ENCODE data around the gene XIRP1.

The XIRP1 gene

DNA sequence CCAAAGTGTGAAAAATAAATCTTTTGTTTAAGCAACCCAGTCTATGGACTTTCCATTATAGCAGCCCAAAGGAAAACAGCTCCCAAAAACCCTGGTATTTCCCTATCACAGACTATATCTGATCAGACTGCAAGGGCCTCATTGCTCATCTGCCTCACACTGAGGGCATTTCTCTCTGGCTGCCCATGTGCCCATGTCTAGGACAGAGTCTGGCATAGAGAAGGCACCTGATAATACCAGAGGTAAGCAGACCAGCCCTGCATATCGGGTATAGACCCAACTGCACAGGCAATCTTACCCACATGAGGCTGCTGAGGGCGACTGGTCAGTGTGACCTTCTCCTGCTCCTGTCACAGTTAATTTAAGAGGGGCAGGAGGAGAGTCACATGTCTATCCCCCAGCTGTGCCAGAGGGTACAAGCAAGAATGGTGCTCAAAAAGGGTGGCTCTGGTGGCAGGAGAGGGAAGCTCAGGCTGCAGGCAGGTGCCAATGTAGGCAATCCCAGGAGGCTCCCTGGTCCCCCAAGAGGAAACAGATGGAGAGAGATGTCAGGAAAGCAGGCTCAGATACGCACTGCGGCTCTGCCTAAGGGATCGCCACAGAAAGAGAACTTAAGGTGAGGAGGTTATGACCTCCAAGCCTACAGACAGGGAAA lies 42.1 kb downstream of the XIRP1 start:
- TF ChIP-seq GATA2 (IDR thresholded peaks at IDR 0.05; ENCODE audit: low read depth, low read length) (no peak), GATA3 (IDR thresholded peaks at IDR 0.05; ENCODE audit: low read depth, low read length) (no peak)

DNA sequence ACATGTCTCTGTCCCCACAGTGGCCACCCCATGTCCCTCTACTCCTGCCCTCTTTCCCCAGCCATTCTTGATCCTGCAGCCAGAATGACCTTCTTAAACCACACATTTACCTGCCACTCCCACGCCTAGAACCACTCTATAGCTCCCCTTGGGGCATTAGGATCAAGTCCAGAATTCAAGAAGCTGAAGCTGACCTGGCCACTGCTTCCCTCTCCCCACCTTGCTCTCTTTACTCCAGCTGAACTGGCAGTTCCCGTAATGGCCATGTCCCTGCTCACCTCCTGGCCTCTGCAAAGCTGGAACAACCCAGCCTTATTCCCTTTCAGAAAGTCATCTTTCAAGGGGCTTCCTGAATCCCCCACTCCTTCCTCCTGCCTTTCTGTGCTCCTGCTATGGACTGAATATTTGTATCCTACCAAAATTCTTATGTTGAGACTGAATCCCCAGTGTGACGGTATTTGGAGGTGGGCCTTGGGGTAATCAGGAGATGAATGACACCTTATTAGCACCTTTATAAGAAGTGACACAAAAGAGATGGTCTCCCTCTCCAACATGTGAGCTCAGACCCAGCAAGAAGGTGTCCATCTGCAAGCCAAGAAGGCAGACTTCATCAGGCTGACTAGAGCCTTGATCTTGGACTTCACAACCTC lies 42.8 kb downstream of the XIRP1 start:
- no peak for TF ChIP-seq GATA3 (IDR thresholded peaks at IDR 0.05; ENCODE audit: low read depth, low read length)
- TF ChIP-seq GATA2 (IDR thresholded peaks at IDR 0.05; ENCODE audit: low read depth, low read length) = no peak

DNA sequence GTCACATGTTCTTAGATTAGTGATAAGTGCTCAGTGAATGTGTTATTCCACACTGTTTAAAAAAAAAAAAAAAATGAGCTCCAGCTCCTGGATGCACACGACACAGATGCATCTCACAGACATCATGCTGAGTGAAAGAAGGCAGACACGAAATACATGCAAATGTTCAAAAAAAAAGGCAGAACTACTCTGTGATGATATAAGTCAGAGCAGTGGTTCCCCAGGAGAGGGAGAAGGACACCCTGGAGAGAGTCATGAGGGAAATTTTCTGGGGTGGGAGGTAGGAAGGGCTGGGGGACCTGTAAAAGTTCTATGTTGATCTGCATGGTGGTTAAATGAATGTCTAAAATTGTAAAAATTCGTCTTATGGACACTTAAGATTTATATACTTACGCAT lies 43.3 kb downstream of the XIRP1 start:
- TF ChIP-seq GATA3 (IDR thresholded peaks at IDR 0.05; ENCODE audit: low read depth, low read length) = no peak
- no peak for TF ChIP-seq GATA2 (IDR thresholded peaks at IDR 0.05; ENCODE audit: low read depth, low read length)

DNA sequence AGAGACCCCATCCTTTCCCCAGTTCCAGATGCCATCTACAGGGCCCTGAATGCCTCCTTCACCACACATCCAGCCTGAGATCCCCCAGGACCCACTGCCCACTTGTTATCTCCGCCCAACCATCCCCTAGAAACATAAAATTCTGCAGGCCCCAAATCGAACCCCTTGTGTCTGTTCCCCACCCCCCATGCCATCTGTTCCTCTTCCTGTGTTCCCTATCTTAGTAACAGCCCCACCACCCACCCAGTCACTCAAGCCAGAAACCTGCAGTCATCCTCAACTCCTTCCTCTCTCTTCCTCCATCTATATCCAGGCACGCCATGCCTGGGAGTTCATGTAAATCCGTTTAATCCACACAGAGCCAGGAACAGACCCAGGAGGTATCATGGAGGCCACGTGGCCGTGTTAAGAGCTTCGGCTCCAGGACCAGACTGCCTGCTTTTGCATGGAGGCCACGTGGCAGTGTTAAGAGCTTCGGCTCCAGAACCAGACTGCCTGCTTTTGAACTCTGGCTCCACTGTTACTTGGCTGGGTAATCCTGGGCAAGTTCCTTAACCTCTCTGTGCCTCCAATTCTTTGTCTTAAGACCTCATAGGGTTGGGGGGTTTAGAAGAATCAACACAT lies 43.8 kb downstream of the XIRP1 start:
- TF ChIP-seq GATA3 (IDR thresholded peaks at IDR 0.05; ENCODE audit: low read depth, low read length) = no peak
- no peak for TF ChIP-seq GATA2 (IDR thresholded peaks at IDR 0.05; ENCODE audit: low read depth, low read length)

DNA sequence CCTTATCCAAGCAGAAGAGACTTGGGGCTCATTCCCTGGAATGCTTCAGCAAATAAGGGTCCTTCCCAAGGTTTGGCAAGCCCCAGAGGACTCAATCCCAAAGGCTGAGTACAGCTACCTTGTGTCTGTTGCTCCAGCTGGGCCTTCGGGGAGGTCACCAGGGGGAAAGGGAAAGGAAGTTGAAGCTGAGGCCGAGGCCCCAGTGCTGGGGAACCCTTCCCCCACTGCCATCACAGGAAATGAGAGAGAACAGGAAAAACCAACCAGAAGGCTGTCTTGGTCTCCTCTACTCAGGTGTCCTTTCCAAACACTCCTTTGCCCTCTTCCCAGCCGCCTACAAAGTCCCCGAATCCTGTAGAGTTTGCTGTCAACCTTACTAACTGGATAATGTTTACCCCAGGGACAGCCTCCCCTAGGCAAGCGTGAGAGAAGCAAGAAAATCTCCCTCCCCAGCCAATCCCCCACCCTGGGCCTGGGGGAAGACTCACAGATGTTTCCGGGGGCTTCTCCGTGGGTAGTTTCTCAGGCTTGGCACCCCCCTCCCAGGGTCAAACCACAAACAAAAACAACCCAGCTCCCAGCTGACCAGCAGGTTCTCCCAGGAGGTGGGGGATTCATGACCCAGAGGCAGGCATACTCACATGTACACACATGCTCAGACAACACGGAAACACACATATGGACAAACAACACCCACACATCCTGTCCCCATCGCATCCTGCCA lies 44.5 kb downstream of the XIRP1 start:
- no peak for TF ChIP-seq GATA2 (IDR thresholded peaks at IDR 0.05; ENCODE audit: low read depth, low read length)
- TF ChIP-seq GATA3 (IDR thresholded peaks at IDR 0.05; ENCODE audit: low read depth, low read length) = no peak

DNA sequence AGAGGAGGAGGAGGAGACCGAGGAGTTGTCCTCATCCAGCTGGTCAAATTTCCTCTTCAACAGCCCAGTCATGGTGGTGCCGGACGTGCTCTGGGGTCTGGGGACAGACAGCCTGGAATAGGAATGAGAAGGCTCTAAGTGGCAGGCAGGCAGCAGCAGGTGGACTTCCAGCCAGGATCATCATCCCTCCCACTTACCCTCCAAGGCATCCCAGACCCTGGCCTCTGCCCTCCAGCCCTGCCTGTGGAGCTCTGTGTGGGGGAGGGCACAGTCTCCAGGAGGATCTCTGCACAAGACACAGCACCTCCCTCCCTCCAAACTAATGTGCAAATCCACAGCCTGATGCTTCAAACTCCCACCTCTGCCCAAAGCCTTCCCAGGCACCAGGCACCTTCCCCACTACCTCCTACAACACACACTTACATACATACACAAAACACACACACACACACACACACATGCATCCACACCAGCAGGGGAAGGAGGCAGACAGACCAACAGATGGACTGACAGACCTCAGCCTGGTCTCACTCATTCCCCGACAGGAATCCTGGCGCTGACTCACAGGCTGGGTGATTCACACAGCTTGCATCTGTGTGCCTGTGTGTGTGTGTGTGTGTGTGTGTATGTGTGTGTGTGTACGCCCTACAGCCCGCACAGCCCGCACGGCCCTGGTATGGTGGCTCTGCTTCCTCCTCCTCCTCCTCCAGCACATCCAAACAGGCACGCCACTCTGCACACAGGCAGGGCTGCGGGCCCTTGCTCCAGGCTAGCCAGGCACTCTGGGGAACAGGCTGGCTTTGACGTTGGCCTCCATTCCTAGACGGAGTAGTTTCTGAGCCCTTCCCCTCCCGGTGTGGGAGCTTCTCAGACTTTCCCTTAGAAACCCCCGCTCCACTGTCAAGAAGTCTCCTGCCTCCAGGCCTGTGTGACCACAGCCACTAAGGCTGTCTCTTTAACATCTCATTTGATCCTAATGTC lies 45.5 kb downstream of the XIRP1 start:
- TF ChIP-seq GATA3 (IDR thresholded peaks at IDR 0.05; ENCODE audit: low read depth, low read length) (no peak), GATA2 (IDR thresholded peaks at IDR 0.05; ENCODE audit: low read depth, low read length) (no peak)

DNA sequence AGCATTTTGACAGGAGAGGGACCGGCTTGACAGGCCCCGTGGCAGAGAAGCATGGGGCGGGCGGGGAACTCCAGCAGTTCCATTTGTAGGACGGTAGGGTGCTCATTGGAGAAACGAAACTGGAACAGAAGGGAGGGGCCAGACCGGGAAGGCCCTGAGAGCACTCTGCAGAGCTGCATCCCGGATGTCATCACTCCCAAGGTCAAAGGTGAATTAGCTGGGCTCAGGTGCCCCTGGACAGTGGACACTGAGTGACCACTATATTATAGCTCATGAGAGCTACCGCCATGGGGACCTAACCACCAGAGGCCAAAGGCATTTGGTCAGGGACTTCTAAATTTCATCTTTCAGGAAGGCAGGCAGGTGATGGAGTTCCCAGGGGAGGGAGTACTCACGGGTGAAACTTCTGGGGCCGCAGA lies 46.3 kb downstream of the XIRP1 start:
- no peak for TF ChIP-seq GATA3 (IDR thresholded peaks at IDR 0.05; ENCODE audit: low read depth, low read length)
- TF ChIP-seq GATA2 (IDR thresholded peaks at IDR 0.05; ENCODE audit: low read depth, low read length) = no peak

DNA sequence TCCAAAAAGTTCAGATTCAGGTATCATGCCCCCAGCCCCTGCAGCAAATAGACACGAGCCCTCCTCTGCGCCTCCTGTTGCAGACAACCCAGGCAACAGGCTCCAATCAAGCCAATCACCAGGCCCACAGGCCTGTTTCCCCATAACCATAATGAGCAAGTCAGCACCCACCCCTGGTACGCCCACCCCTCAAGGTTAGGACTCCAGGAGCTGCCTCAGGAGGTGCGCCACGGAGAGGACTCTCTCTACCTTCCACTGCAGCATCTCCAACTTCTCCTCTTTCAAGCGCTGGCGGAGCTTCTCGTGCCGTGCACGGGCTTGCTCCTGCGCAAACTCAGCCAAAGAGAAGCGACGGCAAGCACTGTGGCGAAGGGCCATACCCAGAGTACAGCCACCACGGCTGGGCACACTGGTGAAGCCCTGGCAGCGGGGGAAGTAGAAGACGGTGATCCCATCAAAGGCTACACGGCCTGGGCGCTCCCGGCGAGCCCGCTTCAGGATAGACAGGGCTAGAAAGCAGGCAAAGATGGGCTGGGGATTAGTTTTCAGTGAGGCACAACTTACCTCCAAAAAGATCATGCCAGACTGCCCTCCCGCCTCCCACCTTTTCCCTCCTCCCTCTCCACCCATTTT lies 47.5 kb downstream of the XIRP1 start:
- no peak for TF ChIP-seq GATA3 (IDR thresholded peaks at IDR 0.05; ENCODE audit: low read depth, low read length)
- no peak for TF ChIP-seq GATA2 (IDR thresholded peaks at IDR 0.05; ENCODE audit: low read depth, low read length)

DNA sequence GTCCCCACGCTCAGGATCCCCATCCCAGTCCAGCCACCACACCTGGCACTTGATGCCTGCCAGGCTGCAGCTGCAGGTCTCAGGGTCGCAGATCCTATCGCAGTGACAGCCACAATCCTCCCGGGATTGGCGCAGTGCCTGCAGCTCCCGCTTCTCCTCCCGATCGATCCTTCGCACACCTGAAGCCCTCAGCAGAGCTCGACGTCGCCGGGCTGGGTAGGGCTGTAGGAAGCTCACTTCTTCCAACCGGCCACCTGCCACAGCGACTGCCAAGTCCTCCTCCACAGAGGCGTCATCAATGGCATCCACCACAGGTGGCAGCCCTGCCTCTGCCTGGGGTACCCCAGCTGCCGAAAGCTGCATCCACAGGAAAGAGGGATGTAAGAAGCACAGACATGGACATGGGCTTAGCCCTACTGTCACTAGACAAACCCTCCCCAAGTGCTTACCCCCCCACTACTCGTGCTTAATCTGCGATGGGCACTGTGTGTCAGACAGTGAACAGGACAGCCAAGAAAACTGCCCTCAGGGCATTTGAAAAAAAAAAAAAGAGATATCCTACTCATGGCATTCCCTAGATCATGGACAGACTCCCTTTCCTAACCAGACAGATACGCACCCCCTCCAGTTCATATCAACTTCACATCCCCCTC lies 48.2 kb downstream of the XIRP1 start:
- TF ChIP-seq GATA2 (IDR thresholded peaks at IDR 0.05; ENCODE audit: low read depth, low read length) (peak; percentile 80), GATA3 (IDR thresholded peaks at IDR 0.05; ENCODE audit: low read depth, low read length) (no peak)

DNA sequence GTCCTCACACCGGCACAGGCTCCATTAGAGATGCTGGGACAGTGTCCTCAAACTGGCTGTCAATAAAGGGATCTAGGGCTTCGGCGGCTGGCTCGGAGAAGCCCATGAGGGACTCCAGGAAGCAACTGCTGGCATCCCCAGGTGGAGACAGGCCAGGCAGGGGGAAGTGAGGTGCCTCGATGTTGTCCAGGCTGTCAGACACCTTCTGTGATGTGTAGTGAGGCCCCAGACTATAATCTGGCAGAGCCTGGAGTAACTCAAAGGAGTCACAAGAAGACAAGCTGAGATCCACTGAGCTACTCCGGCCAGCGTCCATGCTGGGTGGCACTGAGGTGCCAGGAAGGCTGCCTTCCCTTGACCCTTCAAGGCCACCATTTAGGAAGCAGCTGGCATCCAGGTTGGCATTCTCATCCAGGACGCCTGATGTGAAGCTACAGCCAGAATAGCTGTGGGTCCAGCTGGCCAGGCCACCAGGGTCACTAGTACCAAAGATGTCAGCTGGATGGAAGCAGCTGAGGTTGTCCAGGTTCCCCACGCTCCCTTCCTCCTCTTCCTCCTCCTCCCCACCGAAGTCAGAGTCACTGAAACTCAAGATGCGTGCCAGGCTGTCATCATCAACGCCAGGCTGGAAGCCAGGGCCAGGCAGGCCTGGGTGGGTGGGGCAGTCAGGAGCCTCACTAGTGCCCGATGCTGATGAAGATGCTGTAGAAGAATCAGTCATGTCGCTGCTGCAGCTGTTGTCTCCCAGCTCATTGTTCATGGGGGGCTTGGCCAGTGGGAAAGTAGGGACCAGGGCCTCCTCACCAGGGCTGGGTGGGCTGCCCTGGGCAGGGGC lies 49.1 kb downstream of the XIRP1 start:
- TF ChIP-seq GATA2 (IDR thresholded peaks at IDR 0.05; ENCODE audit: low read depth, low read length) (no peak), GATA3 (IDR thresholded peaks at IDR 0.05; ENCODE audit: low read depth, low read length) (no peak)

DNA sequence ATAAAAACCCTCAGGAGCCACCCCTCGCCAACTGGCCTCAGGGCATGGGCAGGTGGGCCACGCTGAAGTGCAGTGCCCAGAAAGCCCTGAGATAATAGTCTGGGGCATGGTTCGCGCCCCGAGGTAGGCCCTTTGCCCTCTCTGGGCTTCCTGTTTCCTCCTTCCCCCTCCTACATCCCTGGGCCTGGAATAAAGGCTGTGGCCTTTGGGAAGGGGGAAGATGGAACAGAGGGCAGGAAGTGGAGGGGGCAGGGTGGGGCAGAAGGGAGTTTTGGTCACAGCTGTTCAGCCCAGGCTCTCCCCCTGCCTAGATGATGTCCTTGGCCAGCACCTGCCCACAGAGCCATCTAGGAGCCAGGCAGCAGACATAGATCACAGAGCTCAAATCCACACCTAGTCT lies 50.3 kb downstream of the XIRP1 start:
- TF ChIP-seq GATA3 (IDR thresholded peaks at IDR 0.05; ENCODE audit: low read depth, low read length) = no peak
- no peak for TF ChIP-seq GATA2 (IDR thresholded peaks at IDR 0.05; ENCODE audit: low read depth, low read length)
